Measurements from ENCODE around the gene FTMT.
"Not testable (repeated sequence)": the region's sequence is repeated elsewhere in the genome, so short reads cannot be mapped to it uniquely, and the experiment has no call there.

Gene FTMT

DNA sequence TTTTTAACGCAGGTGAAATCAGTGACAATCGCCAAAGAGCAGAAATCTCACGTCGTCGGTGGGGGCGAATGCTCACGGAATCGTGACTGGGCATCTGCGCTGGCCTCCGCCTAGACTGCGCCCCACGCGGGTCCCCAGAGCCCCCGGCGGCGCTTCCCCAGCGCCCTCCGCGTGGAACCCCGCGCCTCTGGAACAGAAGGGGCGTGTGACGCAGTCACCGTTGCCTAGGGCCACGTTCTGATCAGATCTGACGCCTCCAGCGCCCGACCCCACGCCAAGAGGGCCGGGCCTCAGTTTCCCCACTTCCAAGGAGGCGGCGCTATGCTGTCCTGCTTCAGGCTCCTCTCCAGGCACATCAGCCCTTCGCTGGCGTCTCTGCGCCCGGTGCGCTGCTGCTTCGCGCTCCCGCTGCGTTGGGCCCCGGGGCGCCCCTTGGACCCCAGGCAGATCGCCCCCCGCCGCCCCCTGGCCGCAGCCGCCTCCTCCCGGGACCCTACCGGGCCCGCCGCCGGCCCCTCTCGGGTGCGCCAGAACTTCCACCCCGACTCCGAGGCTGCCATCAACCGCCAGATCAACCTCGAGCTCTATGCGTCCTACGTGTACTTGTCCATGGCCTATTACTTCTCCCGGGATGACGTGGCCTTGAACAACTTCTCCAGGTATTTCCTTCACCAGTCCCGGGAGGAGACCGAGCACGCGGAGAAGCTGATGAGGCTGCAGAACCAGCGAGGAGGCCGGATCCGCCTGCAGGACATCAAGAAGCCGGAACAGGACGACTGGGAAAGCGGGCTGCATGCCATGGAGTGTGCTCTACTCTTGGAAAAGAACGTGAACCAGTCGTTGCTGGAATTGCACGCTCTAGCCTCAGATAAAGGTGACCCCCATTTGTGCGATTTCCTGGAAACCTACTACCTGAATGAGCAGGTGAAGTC, at the start of gene FTMT:
FTMT (plus strand) TSS at position 240 of the 932 bp plus-strand sequence; CDS start at position 322, 82 bp downstream.
- Histone ChIP-seq H3K4me1 (ENCODE audit: control insufficient read depth, low read depth, low read length) (peaks cover 3% of the 10 kb centered on the region), H3K27me3 (ENCODE audit: control insufficient read depth, insufficient read depth, low read length) (no peaks in the 10 kb centered on the region), H3K9me3 (ENCODE audit: control insufficient read depth, low read depth, low read length) (no peaks in the 10 kb centered on the region), H3K27ac (ENCODE audit: low read length) (no peak within 1 kb of the TSS), H3K36me3 (ENCODE audit: control insufficient read depth, low read depth, low read length) (no peaks in the 10 kb centered on the region), H3K4me3 (ENCODE audit: low read length) (no peak within 1 kb of the TSS), H3K9ac (ENCODE audit: low read length) (no peak within 1 kb of the TSS)

DNA sequence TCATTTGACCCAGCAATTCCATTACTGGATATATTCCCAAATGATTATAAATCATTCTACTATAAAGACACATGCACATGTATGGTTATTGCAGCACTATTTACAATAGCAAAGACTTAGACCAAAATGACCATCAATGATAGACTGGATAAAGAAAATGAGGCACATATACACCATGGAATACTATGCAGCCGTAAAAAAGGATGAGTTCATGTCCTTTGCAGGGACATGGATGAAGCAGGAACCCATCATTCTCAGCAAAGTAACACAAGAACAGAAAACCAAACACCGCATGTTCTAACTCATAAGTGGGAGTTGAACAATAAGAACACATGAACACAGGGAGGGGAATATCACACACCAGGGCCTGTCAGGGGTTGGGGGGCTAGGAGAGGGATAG, 46.4 kb upstream of the FTMT start:
- H3K4me1 ChIP-seq (ENCODE audit: control insufficient read depth, low read depth, low read length); H3K27me3 ChIP-seq (ENCODE audit: control insufficient read depth, insufficient read depth, low read length); H3K9me3 ChIP-seq (ENCODE audit: control insufficient read depth, low read depth, low read length); H3K9ac ChIP-seq (ENCODE audit: low read length); H3K36me3 ChIP-seq (ENCODE audit: control insufficient read depth, low read depth, low read length); H3K27ac ChIP-seq (ENCODE audit: low read length); H3K4me3 ChIP-seq (ENCODE audit: low read length): not testable (repeated sequence)

- H3K27ac ChIP-seq (ENCODE audit: low read length) = no peak overlapping the region
- no peak overlapping the region for H3K4me3 ChIP-seq (ENCODE audit: low read length)
- H3K36me3 ChIP-seq (ENCODE audit: control insufficient read depth, low read depth, low read length) = no peaks in the 10 kb centered on the region
- H3K9ac ChIP-seq (ENCODE audit: low read length) = no peak overlapping the region
- no peaks in the 10 kb centered on the region for H3K27me3 ChIP-seq (ENCODE audit: control insufficient read depth, insufficient read depth, low read length)
- no peaks in the 10 kb centered on the region for H3K4me1 ChIP-seq (ENCODE audit: control insufficient read depth, low read depth, low read length)
- no peaks in the 10 kb centered on the region for H3K9me3 ChIP-seq (ENCODE audit: control insufficient read depth, low read depth, low read length)
Observed at GRCh38 chr5:121805911-121806310, 45.8 kb upstream of the FTMT start.

GRCh38 chr5:121816164-121816563, 35.5 kb upstream of the FTMT start:
- H3K9me3 ChIP-seq (ENCODE audit: control insufficient read depth, low read depth, low read length) = no peaks in the 10 kb centered on the region
- no peak overlapping the region for H3K9ac ChIP-seq (ENCODE audit: low read length)
- H3K27me3 ChIP-seq (ENCODE audit: control insufficient read depth, insufficient read depth, low read length) = no peaks in the 10 kb centered on the region
- no peak overlapping the region for H3K4me3 ChIP-seq (ENCODE audit: low read length)
- no peaks in the 10 kb centered on the region for H3K36me3 ChIP-seq (ENCODE audit: control insufficient read depth, low read depth, low read length)
- no peaks in the 10 kb centered on the region for H3K4me1 ChIP-seq (ENCODE audit: control insufficient read depth, low read depth, low read length)
- H3K27ac ChIP-seq (ENCODE audit: low read length) = no peak overlapping the region

GRCh38 chr5:121819682-121820261, 31.9 kb upstream of the FTMT start:
- H3K36me3 ChIP-seq (ENCODE audit: control insufficient read depth, low read depth, low read length) = no peaks in the 10 kb centered on the region
- no peak overlapping the region for H3K4me3 ChIP-seq (ENCODE audit: low read length)
- H3K27me3 ChIP-seq (ENCODE audit: control insufficient read depth, insufficient read depth, low read length) = no peaks in the 10 kb centered on the region
- H3K27ac ChIP-seq (ENCODE audit: low read length) = no peak overlapping the region
- H3K4me1 ChIP-seq (ENCODE audit: control insufficient read depth, low read depth, low read length) = no peaks in the 10 kb centered on the region
- no peaks in the 10 kb centered on the region for H3K9me3 ChIP-seq (ENCODE audit: control insufficient read depth, low read depth, low read length)
- no peak overlapping the region for H3K9ac ChIP-seq (ENCODE audit: low read length)

GRCh38 chr5:121833617-121834016, 18.1 kb upstream of the FTMT start:
- H3K4me1 ChIP-seq (ENCODE audit: control insufficient read depth, low read depth, low read length) = peaks cover 11% of the 10 kb centered on the region

DNA sequence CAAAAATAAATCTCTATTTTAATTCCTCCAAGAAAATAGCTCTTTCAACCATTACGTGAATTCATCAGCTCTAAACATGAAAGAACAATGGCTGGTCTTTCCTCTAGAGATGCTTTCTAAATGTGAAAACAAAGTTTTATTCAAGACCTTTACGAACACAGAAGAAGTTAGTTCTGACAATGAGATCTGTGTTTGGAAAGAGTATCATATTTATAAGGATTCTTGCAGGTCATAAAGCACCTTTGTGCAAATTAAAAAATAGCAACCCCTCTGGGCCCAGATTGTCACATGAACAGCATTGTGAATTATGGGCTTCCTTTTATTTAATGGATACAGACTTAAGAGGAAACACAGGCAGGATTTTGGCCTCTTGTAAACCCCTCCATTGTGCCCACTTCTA, 17.7 kb upstream of the FTMT start:
- Histone ChIP-seq H3K9me3 (ENCODE audit: control insufficient read depth, low read depth, low read length) (no peaks in the 10 kb centered on the region), H3K4me1 (ENCODE audit: control insufficient read depth, low read depth, low read length) (peaks cover 11% of the 10 kb centered on the region), H3K27ac (ENCODE audit: low read length) (no peak overlapping the region), H3K9ac (ENCODE audit: low read length) (no peak overlapping the region), H3K27me3 (ENCODE audit: control insufficient read depth, insufficient read depth, low read length) (no peaks in the 10 kb centered on the region), H3K36me3 (ENCODE audit: control insufficient read depth, low read depth, low read length) (no peaks in the 10 kb centered on the region), H3K4me3 (ENCODE audit: low read length) (no peak overlapping the region)

More at GRCh38 chr5:121833617-121834016, 18.1 kb upstream of the FTMT start:
- Histone ChIP-seq H3K9me3 (ENCODE audit: control insufficient read depth, low read depth, low read length) (no peaks in the 10 kb centered on the region), H3K36me3 (ENCODE audit: control insufficient read depth, low read depth, low read length) (no peaks in the 10 kb centered on the region), H3K4me3 (ENCODE audit: low read length) (no peak overlapping the region), H3K27ac (ENCODE audit: low read length) (no peak overlapping the region), H3K27me3 (ENCODE audit: control insufficient read depth, insufficient read depth, low read length) (no peaks in the 10 kb centered on the region), H3K9ac (ENCODE audit: low read length) (no peak overlapping the region)

DNA sequence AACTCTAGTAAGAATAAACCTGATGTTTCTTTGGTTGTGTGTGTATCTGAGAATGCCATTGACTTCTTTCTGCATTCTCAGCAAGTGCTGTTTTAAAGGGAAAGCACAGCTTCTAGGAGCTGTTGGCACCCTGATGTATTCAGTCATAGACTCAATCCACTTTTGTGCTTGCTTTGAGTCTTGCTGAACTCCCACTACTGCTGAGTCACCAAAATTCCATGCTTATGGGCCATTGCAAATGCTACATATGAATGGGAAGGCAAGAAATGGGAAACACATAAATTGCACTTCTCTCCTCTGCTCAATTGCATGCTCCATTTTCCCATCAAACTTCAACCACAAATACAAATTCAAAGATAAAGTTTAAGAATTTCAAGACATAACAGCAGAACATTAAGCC, 9.8 kb upstream of the FTMT start:
- no peaks in the 10 kb centered on the region for H3K36me3 ChIP-seq (ENCODE audit: control insufficient read depth, low read depth, low read length)
- H3K9ac ChIP-seq (ENCODE audit: low read length) = no peak overlapping the region
- H3K27ac ChIP-seq (ENCODE audit: low read length) = no peak overlapping the region
- no peak overlapping the region for H3K4me3 ChIP-seq (ENCODE audit: low read length)
- no peaks in the 10 kb centered on the region for H3K27me3 ChIP-seq (ENCODE audit: control insufficient read depth, insufficient read depth, low read length)
- H3K9me3 ChIP-seq (ENCODE audit: control insufficient read depth, low read depth, low read length) = no peaks in the 10 kb centered on the region
- peaks cover 8% of the 10 kb centered on the region for H3K4me1 ChIP-seq (ENCODE audit: control insufficient read depth, low read depth, low read length)

DNA sequence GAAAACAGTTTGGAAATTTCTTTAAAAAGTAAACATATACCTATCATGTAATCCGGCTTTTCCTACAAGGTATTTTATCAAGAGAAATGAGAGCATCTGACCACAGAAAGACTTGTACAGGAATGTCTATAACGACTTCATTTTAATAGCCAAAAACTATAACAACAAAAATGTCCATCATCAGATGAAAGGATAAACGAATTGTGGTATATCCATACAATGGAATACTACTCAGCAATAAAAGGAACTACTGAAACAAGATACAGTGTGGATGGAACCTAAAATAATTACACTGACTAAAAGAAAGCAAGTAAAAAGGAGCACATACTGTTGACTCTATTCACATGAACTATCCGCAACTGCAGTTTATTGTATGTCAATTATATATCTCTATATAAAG, 1.4 kb upstream of the FTMT start:
- H3K36me3 ChIP-seq (ENCODE audit: control insufficient read depth, low read depth, low read length) = no peaks in the 10 kb centered on the region
- H3K9me3 ChIP-seq (ENCODE audit: control insufficient read depth, low read depth, low read length) = no peaks in the 10 kb centered on the region
- no peaks in the 10 kb centered on the region for H3K27me3 ChIP-seq (ENCODE audit: control insufficient read depth, insufficient read depth, low read length)
- H3K4me3 ChIP-seq (ENCODE audit: low read length) = no peak overlapping the region
- no peak overlapping the region for H3K9ac ChIP-seq (ENCODE audit: low read length)
- peaks cover 3% of the 10 kb centered on the region for H3K4me1 ChIP-seq (ENCODE audit: control insufficient read depth, low read depth, low read length)
- H3K27ac ChIP-seq (ENCODE audit: low read length) = no peak overlapping the region

GRCh38 chr5:121853850-121854249, 2.2 kb downstream of the FTMT start:
- Histone ChIP-seq H3K4me3 (ENCODE audit: low read length) (no peak overlapping the region), H3K27me3 (ENCODE audit: control insufficient read depth, insufficient read depth, low read length) (no peaks in the 10 kb centered on the region), H3K27ac (ENCODE audit: low read length) (no peak overlapping the region), H3K9me3 (ENCODE audit: control insufficient read depth, low read depth, low read length) (no peaks in the 10 kb centered on the region), H3K9ac (ENCODE audit: low read length) (no peak overlapping the region), H3K36me3 (ENCODE audit: control insufficient read depth, low read depth, low read length) (no peaks in the 10 kb centered on the region), H3K4me1 (ENCODE audit: control insufficient read depth, low read depth, low read length) (peaks cover 3% of the 10 kb centered on the region)

GRCh38 chr5:121862801-121863200, 11.1 kb downstream of the FTMT start:
- H3K9ac ChIP-seq (ENCODE audit: low read length) = no peak overlapping the region
- H3K4me1 ChIP-seq (ENCODE audit: control insufficient read depth, low read depth, low read length) = no peaks in the 10 kb centered on the region
- no peaks in the 10 kb centered on the region for H3K9me3 ChIP-seq (ENCODE audit: control insufficient read depth, low read depth, low read length)
- H3K27ac ChIP-seq (ENCODE audit: low read length) = no peak overlapping the region
- no peak overlapping the region for H3K4me3 ChIP-seq (ENCODE audit: low read length)
- H3K36me3 ChIP-seq (ENCODE audit: control insufficient read depth, low read depth, low read length) = no peaks in the 10 kb centered on the region
- no peaks in the 10 kb centered on the region for H3K27me3 ChIP-seq (ENCODE audit: control insufficient read depth, insufficient read depth, low read length)
